Smooth muscle cell (in vitro differentiated cells): Measurements from ENCODE around the gene D2HGDH. TPM values are rescaled to one million over a fixed set of nuclear protein-coding genes. Genes with fewer than 3 reads are reported as not detected.
"Not testable (repeated sequence)": the region's sequence is repeated elsewhere in the genome, so short reads cannot be mapped to it uniquely, and the experiment has no call there.

Experiments
- DNase-seq: peaks from one replicate; lab custom pipeline; 2025; ENCODE audit not compliant: unreplicated experiment; lab: John Stamatoyannopoulos, UW
- H2AFZ ChIP-seq: fragments of 200-600 bp; sonication (generic); 2 replicates; pipeline ENCODE4 v1.6.0; 2016; ENCODE audit warnings: antibody characterized with exemption, low read depth, mild to moderate bottlenecking
- H3F3A ChIP-seq: fragments of 200-600 bp; sonication (generic); 2 replicates; pipeline ENCODE4 v1.6.0; 2017; ENCODE audit warnings: antibody characterized with exemption, low read depth
- H3K27ac ChIP-seq: fragments of 200-600 bp; sonication (generic); 2 replicates; pipeline ENCODE4 v1.5.1; 2016; ENCODE audit warnings: low read depth, mild to moderate bottlenecking
- H3K27me3 ChIP-seq: fragments of 200-600 bp; sonication (generic); 2 replicates; pipeline ENCODE4 v1.6.1; 2016; ENCODE audit warnings: low read depth, mild to moderate bottlenecking
- H3K36me3 ChIP-seq: fragments of 200-600 bp; sonication (generic); 2 replicates; pipeline ENCODE4 v1.5.1; 2016; ENCODE audit warnings: low read depth
- H3K4me1 ChIP-seq: fragments of 200-600 bp; sonication (generic); 2 replicates; pipeline ENCODE4 v1.5.1; 2016; ENCODE audit warnings: low read depth
- H3K4me2 ChIP-seq: fragments of 200-600 bp; sonication (generic); 2 replicates; pipeline ENCODE4 v1.6.0; 2016; ENCODE audit warnings: mild to moderate bottlenecking
- H3K4me3 ChIP-seq: fragments of 200-600 bp; sonication (generic); 2 replicates; pipeline ENCODE4 v1.5.1; 2016; ENCODE audit warnings: mild to moderate bottlenecking
- H3K79me2 ChIP-seq: fragments of 200-600 bp; sonication (generic); 2 replicates; pipeline ENCODE4 v1.6.0; 2016; ENCODE audit warnings: low read depth, mild to moderate bottlenecking
- H3K9ac ChIP-seq: fragments of 200-600 bp; sonication (generic); 2 replicates; pipeline ENCODE4 v1.6.0; 2016; ENCODE audit warnings: low read depth
- H3K9me3 ChIP-seq: fragments of 200-600 bp; sonication (generic); replicated peaks from 2 replicates; pipeline ENCODE4 v1.5.1; 2016; ENCODE audit warnings: low read depth
- H4K20me1 ChIP-seq: fragments of 200-600 bp; sonication (generic); 2 replicates; pipeline ENCODE4 v1.6.0; 2016; ENCODE audit warnings: low read depth
- WGBS: methylation state at CpG from one replicate; pipeline ENCODE4 v1.1.7; 2016; ENCODE audit warnings: low lambda C conversion rate; 5-methylcytosine and 5-hydroxymethylcytosine counted together
- polyA plus RNA-seq: library from polyadenylated mRNA; unstranded; fragments of >200 nt; fragmentation: Nextera tagmentation; extraction: Ambion mirVana; gene quantifications from 2 replicates; pipeline ENCODE4 v1.2.1, GENCODE V29; 2016
- total RNA-seq: library from RNA; depleted of rRNA; stranded (reverse); fragments of >200 nt; gene quantifications from 2 replicates; pipeline ENCODE4 v1.2.3, GENCODE V29; 2014
- TF ChIP-seq, protein P1 (sequence below): fragments of 200-600 bp; sonication (generic); IDR thresholded peaks from 2 replicates; pipeline ENCODE4 v1.5.1; 2017; ENCODE audit warnings: borderline replicate concordance, mild to moderate bottlenecking, antibody characterized with exemption; ENCODE audit not compliant: insufficient read depth, poor library complexity, severe bottlenecking

Gene D2HGDH
- total and polyA plus RNA-seq, 2 experiments from 2014 or later = 3.7 to 20.7 TPM

DNA sequence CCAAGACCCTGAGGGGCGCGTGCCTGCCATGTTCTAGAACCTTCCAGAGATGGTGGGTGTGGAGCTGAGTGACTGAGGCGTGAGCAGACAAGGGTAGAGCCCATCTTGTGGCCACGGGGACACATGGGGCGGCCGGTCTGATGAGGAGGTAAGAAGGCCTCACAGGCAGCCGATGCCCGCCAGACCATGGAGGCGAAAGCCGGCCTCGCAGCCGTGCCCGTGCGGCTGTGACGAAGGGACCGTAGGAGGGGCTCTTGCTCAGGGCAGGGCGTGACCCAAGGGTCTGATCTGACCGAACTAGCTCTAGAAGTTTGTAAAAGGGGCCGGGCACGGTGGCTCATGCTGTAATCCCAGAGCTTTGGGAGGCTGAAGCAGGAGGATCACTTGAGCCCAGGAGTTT, 19.6 kb downstream of the D2HGDH start:
- Histone ChIP-seq H3K4me2 (no peak overlapping the region), H4K20me1 (no peaks in the 10 kb centered on the region), H3K79me2 (no peaks in the 10 kb centered on the region), H3K9ac (no peak overlapping the region), H3K9me3 (no peaks in the 10 kb centered on the region), H3K27me3 (no peaks in the 10 kb centered on the region), H3K27ac (no peak overlapping the region), H3K4me1 (no peaks in the 10 kb centered on the region), H2AFZ (no peak overlapping the region), H3K36me3 (no peaks in the 10 kb centered on the region), H3F3A (no peaks in the 10 kb centered on the region), H3K4me3 (no peak overlapping the region)
- no peak for DNase-seq
- TF ChIP-seq, protein P1, sequence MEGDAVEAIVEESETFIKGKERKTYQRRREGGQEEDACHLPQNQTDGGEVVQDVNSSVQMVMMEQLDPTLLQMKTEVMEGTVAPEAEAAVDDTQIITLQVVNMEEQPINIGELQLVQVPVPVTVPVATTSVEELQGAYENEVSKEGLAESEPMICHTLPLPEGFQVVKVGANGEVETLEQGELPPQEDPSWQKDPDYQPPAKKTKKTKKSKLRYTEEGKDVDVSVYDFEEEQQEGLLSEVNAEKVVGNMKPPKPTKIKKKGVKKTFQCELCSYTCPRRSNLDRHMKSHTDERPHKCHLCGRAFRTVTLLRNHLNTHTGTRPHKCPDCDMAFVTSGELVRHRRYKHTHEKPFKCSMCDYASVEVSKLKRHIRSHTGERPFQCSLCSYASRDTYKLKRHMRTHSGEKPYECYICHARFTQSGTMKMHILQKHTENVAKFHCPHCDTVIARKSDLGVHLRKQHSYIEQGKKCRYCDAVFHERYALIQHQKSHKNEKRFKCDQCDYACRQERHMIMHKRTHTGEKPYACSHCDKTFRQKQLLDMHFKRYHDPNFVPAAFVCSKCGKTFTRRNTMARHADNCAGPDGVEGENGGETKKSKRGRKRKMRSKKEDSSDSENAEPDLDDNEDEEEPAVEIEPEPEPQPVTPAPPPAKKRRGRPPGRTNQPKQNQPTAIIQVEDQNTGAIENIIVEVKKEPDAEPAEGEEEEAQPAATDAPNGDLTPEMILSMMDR = no peak
- 97% methylated on average over 20 of the region's 20 CpGs for WGBS

DNA sequence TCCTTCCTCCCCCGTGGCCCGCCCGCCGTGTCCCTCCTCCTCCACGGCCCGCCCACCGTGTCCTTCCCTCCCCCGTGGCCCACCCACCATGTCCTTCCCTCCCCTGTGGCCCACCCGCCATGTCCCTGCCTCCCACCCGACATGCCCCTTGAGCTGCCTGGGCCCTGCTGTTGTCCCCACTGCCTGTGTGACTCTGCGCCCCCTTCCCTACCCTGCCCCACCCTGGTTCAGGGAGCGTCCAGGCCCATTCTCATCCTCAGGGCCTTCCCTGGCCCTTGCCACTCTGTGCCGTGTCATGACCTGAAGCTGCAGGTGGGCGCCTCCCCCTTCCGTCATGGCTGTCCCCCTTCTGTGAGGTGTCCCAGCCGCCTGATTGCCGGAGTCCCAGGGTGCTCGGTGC, 20.7 kb downstream of the D2HGDH start:
- H4K20me1 ChIP-seq = no peaks in the 10 kb centered on the region
- 98% methylated on average over 13 of the region's 18 CpGs for WGBS
- H2AFZ ChIP-seq = no peak overlapping the region
- no peaks in the 10 kb centered on the region for H3K4me1 ChIP-seq
- H3K36me3 ChIP-seq = no peaks in the 10 kb centered on the region
- H3K27me3 ChIP-seq = no peaks in the 10 kb centered on the region
- no peak overlapping the region for H3K27ac ChIP-seq
- no peak overlapping the region for H3K9ac ChIP-seq
- H3F3A ChIP-seq = no peaks in the 10 kb centered on the region
- H3K4me2 ChIP-seq = no peak overlapping the region
- DNase-seq = no peak
- TF ChIP-seq, protein P1 = no peak
- H3K79me2 ChIP-seq = no peaks in the 10 kb centered on the region
- no peak overlapping the region for H3K4me3 ChIP-seq
- H3K9me3 ChIP-seq = no peaks in the 10 kb centered on the region

DNA sequence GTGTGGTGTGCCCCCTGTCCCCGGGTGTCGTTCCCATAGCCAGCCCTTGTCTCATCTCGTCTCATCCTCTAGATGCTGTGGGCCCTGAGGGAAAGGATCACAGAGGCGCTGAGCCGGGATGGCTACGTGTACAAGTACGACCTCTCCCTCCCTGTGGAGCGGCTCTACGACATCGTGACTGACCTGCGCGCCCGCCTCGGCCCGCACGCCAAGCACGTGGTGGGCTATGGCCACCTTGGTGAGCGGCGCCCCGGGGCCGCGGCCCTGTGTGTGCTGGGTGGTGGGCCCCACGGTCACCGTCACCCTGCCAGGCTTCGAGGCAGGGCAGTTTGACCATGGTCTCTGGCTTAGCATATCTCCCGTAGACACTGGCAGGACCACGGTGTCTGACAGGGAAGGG, 21.3 kb downstream of the D2HGDH start:
- Histone ChIP-seq H3K27ac (no peak overlapping the region), H3K4me1 (no peaks in the 10 kb centered on the region), H3K27me3 (no peaks in the 10 kb centered on the region), H3K9me3 (no peaks in the 10 kb centered on the region), H3K9ac (no peak overlapping the region), H3K4me2 (no peak overlapping the region), H3K79me2 (no peaks in the 10 kb centered on the region), H2AFZ (no peak overlapping the region), H3K4me3 (no peak overlapping the region), H4K20me1 (no peaks in the 10 kb centered on the region), H3K36me3 (no peaks in the 10 kb centered on the region), H3F3A (no peaks in the 10 kb centered on the region)
- no peak for DNase-seq
- 96% methylated on average over 27 of the region's 27 CpGs for WGBS
- TF ChIP-seq, protein P1 = no peak

DNA sequence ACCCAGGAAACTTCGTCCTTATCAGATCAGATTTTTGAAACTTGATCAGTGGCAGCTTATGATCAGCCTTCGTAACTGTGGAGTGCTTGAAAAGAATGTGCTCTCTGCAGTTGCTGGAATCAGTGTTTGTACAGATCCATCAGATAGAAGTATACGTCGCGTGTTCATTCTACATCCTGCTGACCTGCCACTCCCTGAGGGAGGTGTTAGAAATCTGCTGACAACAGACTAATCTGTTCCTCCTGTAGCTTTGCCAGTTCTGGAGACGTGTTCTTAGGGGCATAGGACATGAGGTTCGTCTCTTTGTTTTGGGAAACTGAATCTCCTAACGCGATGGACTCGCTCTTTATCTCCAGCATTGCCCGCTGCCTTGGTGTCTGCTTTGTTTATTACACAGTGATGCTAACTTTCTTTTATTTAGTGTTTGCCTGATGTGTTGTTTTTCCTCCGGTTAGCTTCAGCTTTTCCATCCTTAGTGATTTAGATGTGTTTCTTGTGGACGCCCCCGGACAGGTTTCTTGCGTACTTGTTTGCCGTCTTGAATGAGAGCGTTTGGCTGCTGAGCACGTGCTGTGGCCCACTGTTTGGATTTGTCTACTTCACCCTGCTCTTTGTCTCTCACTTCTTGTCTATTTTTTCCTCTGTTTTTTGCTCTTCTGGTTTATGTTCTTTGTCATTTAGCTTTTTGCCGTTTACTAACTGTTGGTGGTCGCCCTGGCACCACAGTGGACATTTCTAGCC, 24.8 kb downstream of the D2HGDH start:
- Histone ChIP-seq H3K79me2 (no peaks in the 10 kb centered on the region), H4K20me1 (peaks cover 4% of the 10 kb centered on the region), H3K4me1 (no peaks in the 10 kb centered on the region), H3K27me3 (no peaks in the 10 kb centered on the region), H3F3A (no peaks in the 10 kb centered on the region), H3K4me3 (no peak overlapping the region), H3K9me3 (no peaks in the 10 kb centered on the region), H3K27ac (no peak overlapping the region), H3K4me2 (no peak overlapping the region), H3K36me3 (no peaks in the 10 kb centered on the region), H2AFZ (no peak overlapping the region), H3K9ac (no peak overlapping the region)
- WGBS = 79% methylated on average over 20 of the region's 20 CpGs
- TF ChIP-seq, protein P1 = no peak
- no peak for DNase-seq

DNA sequence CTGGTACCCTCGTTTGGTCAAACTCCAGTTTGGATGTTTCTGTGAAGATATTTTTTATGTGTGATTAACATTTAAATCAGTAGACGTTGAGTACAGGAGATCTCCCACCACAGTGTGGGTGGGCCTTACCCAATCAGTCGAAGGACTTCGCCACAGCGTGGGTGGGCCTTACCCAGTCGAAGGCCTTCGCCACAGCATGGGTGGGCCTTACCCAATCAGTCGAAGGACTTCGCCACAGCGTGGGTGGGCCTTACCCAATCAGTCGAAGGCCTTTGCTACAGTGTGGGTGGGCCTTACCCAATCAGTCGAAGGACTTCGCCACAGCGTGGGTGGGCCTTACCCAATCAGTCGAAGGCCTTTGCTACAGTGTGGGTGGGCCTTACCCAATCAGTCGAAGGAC, 25.5 kb downstream of the D2HGDH start:
- 93% methylated on average over 13 of the region's 16 CpGs for WGBS

More for the DNA sequence above, 25.5 kb downstream of the D2HGDH start:
- not testable (repeated sequence) for H3K4me1 ChIP-seq, H3K4me3 ChIP-seq, H3K27ac ChIP-seq, H3K4me2 ChIP-seq, H2AFZ ChIP-seq, H4K20me1 ChIP-seq, H3K36me3 ChIP-seq, H3K79me2 ChIP-seq, DNase-seq, H3K9ac ChIP-seq, H3F3A ChIP-seq, H3K9me3 ChIP-seq, H3K27me3 ChIP-seq
